Left renal cortex interstitium (tissue), 4 donors: ENCODE data around the gene PSMC3. TPM values are rescaled to one million over a fixed set of nuclear protein-coding genes. Genes with fewer than 3 reads are reported as not detected.

ENCODE experiments used
- DNase-seq, 4 donors: peaks; one replicate each; pipeline ENCODE4 v3.0.0-alpha.2; 2013; ENCODE audit warnings: low read depth in 4 of 4, low spot score in 2 of 4, missing footprints in 1 of 4
- polyA plus RNA-seq, 4 donors: library from polyadenylated mRNA; unstranded; fragments of 120-200 nt; gene quantifications; one replicate each; pipeline ENCODE4 v1.2.1, GENCODE V29; 2013; ENCODE audit not compliant: insufficient read length in 4 of 4

Gene PSMC3
- polyA plus RNA-seq, 4 donors, result 126 to 176 (median 155) TPM

DNA sequence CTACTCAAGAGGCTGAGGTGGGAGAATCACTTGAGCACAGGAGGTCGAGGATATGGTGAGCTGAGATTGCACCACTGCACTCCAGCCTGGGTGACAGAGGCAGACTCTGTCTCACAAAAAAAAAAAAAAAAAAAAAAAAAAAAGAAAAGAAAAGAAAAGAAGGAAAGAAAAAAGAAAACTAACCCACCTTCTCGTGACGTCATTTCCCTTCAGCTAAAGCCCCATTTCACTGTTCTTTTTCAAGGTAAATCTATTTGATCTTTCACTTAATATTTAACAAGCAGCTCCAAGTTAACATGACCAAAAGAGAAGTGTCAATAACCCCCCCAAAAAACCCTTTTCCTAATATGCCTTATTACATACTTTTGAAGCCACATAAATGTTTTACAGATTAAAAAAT is 17.6 kb upstream of the PSMC3 start:
- DNase-seq, result no peak

- no peak for DNase-seq
Observed at GRCh38 chr11:47443028-47443700, 16.9 kb upstream of the PSMC3 start.

GRCh38 chr11:47442514-47442913 is 16.3 kb upstream of the PSMC3 start:
- DNase-seq, result no peak

DNA sequence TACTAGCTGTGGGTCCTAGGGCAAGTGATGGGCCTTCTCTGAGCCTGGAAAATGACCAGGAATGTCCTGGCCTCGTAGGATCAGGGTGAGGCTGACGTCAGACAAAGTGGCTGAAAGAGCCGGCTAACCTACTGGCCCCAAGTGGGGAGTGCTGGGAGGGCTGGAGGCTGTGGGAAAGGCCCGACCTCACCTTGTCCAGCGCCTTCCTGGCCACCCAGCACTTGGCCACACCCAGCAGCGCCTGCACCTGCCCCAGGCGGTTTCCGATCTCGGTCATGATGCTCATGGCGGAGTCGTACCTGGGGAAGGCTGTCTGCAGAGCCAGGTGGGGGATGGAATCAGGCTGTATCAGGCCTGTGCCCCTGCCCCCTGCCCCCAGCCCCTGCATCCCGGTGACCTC is 15.2 kb upstream of the PSMC3 start:
- DNase-seq, result no peak

GRCh38 chr11:47440054-47440476 is 13.8 kb upstream of the PSMC3 start:
- DNase-seq, result no peak

DNA sequence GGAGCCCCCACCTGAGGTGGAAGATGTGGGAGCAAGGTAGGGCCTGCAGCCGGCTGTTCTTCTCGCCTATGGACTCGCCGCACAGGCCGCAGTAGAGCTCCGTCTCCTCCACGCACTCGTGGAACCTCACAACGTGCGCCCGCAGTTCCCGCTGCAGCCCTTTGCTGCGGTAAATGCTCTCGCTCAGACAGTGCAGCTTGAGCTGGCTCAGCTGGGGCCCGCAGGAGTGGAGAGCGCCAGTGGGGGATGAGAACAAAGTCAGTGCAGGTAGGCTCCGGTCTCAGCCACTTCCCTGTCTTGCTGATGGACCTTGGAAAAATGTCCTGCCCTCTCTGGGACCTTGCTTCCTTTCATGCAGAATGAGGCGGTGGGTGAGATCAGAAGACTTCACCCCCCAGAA is 12.5 kb upstream of the PSMC3 start:
- no peak for DNase-seq

DNA sequence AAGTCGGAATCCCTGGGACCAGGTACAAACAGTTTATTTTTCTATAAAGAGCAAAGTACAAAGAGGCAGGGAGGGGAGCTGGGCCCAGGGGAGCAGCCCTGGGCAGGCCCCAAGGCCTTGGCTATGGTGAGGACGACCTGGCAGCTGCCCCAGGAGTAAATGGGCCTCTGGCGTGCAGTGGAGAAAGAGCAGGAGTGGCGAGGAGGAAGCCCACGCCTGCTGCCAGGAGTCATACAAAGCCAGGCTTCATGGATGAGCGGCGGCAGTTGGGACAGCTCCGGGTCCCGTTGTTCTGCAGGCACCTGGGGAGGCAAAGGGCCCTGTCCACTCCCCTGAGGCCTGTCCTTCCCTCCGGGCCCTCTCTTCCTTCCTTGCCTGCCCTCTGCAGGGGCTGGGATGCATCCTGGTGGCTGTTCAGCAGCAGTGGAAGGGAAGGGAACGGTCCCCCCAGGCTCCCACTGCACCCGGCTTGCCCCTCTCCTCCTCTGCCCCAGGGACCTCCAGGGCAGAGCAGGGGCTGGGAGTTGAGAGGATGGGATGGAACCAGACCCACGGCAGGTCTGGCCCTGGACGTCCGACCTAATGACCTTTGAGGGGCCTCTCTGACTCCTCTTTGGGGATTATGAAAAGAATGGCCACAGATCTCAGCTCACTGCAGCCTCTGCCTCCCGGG is 11.6 kb upstream of the PSMC3 start:
- no peak for DNase-seq

DNA sequence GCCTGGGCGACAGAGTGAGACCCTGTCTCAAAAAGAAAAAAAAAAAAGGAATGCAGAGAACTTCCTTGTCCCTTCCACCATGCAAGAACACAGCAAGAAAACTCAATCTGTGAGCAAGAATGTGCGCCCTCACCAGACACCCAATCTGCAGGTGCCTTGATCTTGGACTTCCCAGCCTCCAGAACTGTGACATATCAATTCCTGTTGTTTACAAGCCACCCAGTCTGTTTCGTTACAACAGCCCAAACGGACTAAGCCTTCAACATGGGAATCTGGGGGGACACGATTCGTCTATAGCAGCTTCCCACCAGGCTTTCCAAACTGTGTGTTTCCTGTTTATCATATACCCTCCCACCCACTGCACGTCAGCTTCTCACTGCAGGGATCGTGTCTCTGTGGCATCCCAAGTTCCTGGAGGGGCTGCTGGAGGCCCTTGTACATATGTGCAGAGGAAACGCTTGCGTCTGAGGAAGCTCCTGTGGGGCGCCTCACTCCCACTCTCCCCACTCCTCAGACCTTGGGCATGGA is 11.0 kb upstream of the PSMC3 start:
- no peak for DNase-seq

GRCh38 chr11:47436726-47437125 is 10.5 kb upstream of the PSMC3 start:
- no peak for DNase-seq

DNA sequence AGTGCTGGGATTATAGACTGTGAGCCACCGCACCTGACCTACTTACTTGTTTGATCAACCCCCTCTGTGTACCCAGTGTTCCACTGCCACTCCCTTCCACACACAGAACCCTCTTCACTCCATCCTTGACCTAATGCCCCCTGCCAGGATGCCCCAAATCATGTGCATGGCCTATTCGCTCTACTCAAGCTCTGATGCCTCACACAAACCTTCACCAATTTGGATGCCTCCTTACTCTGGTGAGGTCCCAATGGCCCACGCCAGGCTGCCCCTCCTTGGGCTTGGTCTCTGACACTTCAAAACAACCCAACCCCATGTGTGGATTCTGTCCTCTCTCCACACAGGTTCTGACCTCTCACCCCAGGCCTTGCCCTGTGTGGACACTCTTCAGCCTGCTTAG is 9.4 kb upstream of the PSMC3 start:
- DNase-seq, result no peak

- DNase-seq, result no peak
Observed at GRCh38 chr11:47434011-47434786, 8.0 kb upstream of the PSMC3 start.

DNA sequence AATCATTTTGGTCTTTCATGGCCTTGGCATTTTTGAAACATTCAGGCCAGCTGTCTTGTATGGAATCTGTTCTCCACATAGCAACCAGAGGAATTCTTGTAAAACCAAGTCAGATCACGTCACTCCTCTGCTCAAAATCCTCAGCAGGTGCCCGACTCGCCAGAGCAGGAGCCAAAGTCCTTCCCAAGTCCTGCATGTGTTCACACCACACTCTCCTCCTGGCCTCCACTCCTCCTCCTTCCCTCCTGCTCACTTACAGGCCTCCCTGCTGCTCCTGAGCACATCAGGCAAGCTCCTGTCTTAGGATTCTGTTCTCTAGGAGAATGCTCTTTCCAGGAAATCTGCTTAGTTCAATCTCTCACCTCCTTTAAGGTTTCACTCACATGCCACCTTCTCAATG is 6.9 kb upstream of the PSMC3 start:
- no peak for DNase-seq

GRCh38 chr11:47431356-47432083 is 5.3 kb upstream of the PSMC3 start:
- DNase-seq, result no peak

DNA sequence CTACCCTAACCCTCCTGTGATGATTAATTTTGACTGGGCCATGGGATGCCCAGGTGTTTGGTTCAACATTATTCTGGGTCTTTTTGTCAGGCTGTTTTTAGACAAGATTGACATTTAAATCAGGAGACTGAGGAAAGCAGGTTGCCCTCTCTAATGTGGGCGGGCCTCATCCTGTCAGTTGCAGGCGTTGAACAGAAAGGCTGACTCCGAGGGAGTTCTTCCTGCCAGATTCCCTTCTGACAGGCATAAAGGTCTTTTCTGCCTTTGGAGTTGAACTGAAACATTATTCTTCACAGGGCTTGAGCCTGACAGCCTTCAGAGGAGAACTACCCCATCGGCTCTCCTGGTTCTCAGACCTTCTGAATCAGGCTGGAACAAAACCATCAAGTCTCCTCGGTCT is 4.3 kb upstream of the PSMC3 start:
- DNase-seq, result no peak

DNA sequence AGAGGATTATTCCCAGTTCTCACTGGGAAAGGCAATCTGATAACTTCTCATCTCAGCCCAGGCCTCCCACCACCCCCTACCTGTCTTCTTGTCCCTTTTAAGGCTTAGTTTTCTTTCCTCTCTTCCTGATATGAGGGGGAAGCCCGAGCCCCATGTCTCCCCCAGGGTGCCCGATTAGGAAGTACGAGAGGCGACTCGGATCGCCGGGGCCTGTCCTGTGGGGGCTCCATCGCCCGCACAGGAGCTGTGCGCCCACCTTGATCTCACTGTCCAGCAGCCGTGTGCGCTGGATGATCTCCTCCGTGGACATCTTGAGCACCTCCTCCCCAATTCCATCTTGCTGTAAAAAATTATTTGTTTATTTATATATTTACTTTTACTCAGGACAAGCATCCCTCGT is 628 bp downstream of the PSMC3 start:
- no peak for DNase-seq

DNA sequence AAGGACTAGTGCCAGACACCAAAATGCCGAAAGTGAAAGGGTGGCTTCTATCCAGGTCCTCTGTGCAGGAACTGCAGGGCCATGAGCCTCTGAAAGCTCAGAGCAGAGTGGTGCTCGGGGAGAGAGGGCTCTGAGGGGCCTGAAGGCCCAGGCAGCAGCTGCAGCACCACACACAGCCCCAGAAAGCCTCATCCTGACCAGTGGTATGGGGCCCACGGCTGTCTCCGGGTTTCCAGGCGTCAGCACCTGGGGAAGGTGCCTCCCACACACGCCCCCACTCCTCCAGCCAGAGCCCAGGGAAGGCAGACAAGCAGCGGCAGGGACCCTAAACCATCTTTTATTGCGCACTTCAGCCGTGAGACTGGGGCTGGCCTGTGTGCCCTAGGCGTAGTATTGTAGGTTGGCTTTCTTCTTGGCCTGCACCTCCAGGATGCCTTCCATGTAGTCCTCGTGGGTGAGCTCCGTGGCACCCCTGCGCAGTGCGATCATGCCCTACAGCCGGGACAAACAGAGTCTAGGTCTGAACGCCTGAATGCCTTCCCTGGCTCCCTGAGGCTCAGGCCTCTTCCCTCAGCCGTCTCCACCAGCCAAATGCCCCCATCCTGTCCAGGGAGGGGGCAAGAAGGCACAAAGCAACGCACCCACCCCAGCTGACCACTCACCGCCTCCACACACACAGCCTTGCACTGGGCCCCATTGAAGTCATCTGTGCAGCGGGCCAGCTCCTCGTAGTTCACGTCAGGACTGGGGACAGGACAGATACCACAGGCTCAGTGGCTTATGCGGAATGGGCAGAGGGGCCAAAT is 7.6 kb downstream of the PSMC3 start:
- no peak for DNase-seq

DNA sequence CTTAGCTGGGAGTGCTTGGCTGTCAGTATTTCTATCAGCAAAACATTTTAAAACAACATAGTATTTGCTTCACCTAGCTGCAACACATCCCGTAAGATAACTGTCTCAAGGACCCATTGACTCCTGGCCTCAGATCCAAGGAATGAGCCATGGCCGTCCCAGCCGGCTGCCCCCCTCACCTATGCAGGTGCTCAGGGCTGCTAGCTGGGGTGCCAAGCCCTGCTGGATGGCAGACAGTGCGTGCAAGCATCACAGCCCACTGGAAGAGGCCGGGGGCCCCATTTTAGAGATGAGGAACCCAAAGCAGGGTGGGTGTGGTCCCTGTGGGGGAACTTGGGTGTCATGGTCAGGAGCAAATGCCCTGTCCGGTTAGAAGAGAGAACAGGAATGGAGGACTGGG is 8.5 kb downstream of the PSMC3 start:
- no peak for DNase-seq

DNA sequence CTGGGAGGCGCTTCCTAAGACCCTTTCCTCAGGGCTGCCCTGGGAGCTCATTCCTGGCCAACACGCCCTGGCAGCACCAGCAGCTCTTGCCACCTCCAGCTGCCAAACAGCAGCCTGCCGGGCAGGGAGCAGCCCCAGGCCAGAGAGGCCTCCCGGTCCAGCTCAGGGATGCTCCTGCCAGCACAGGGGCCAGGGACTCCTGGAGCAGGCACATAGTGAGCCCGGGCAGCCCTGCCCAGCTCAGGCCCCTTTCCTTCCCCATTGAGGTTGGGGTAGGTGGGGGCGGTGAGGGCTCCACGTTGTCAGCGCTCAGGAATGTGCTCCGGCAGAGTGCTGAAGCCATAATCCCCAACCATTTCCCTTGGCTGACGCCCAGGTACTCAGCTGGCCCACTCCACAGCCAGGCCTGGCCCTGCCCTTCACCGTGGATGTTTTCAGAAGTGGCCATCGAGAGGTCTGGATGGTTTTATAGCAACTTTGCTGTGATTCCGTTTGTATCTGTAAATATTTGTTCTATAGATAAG is 10.2 kb downstream of the PSMC3 start:
- DNase-seq, result no peak

DNA sequence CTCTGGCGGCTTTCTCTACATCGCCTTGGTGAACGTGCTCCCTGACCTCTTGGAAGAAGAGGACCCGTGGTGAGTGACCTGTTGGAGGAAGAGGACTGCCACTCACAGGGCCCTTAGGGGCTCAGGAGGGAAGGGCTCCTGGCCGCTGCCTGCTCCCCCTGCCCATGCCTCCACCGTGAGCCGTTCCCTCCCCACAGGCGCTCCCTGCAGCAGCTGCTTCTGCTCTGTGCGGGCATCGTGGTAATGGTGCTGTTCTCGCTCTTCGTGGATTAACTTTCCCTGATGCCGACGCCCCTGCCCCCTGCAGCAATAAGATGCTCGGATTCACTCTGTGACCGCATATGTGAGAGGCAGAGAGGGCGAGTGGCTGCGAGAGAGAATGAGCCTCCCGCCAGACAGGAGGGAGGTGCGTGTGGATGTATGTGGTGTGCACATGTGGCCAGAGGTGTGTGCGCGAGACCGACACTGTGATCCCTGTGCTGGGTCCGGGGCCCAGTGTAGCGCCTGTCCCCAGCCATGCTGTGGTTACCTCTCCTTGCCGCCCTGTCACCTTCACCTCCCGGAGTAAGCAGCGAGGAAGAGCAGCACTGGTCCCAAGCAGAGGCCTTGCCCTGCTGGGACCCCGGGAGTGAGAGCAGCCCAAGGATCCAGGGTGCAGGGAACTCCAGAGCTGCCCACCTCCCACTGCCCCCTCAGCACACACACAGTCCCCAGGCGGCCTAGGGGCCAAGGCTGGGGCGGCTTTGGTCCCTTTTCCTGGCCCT is 11.0 kb downstream of the PSMC3 start:
- DNase-seq, result no peak
